ENCODE data around the gene PHACTR1. TPM values are rescaled to one million over a fixed set of nuclear protein-coding genes. Genes with fewer than 3 reads are reported as not detected.
"Not testable (repeated sequence)": the region's sequence is repeated elsewhere in the genome, so short reads cannot be mapped to it uniquely, and the experiment has no call there.

PHACTR1 gene
- total and polyA plus RNA-seq, 8 donors = 0.46 to 17.4 (median 6.4) TPM; not detected in 1

- WGBS, 5 donors = 89 to 97% (median 91%) methylated on average over 8 of the region's 8 CpGs
- intact Hi-C loops (cut with DNase I; ENCODE audit: low total_unique reads) = no loop called here
Observed at GRCh38 chr6:13156381-13156780, 439.8 kb downstream of the PHACTR1 start.

GRCh38 chr6:13157293-13157692, 440.7 kb downstream of the PHACTR1 start:
- WGBS, 5 donors = 93 to 96% (median 95%) methylated on average over 4 of the region's 4 CpGs

More at GRCh38 chr6:13156381-13156780, 439.8 kb downstream of the PHACTR1 start:
- Histone ChIP-seq H3K36me3 (no peaks in the 10 kb centered on the region), H3K27ac (no peak overlapping the region), H3K9me3 (no peaks in the 10 kb centered on the region), H3K4me3 (no peak overlapping the region), H3K4me1 (no peaks in the 10 kb centered on the region), H3K27me3 (no peaks in the 10 kb centered on the region)
- TF ChIP-seq POLR2AphosphoS5 (IDR thresholded peaks at IDR 0.05) (no peak), CTCF (IDR thresholded peaks at IDR 0.05) (no peak), EP300 (IDR thresholded peaks at IDR 0.05) (no peak), POLR2A (IDR thresholded peaks at IDR 0.05) (no peak)
- DNase-seq = no peak

GRCh38 chr6:13159300-13159699, 442.7 kb downstream of the PHACTR1 start:
- H3K36me3 ChIP-seq = no peaks in the 10 kb centered on the region
- H3K27me3 ChIP-seq = no peaks in the 10 kb centered on the region
- H3K4me1 ChIP-seq = no peaks in the 10 kb centered on the region
- intact Hi-C loops (cut with DNase I; ENCODE audit: low total_unique reads) = no loop called here
- 72 to 92% (median 79%) methylated on average over 2 to 3 of the region's 3 CpGs for WGBS, 5 donors
- TF ChIP-seq CTCF (IDR thresholded peaks at IDR 0.05) (no peak), POLR2AphosphoS5 (IDR thresholded peaks at IDR 0.05) (no peak), EP300 (IDR thresholded peaks at IDR 0.05) (no peak)
- DNase-seq = no peak
- no peak overlapping the region for H3K4me3 ChIP-seq
- H3K9me3 ChIP-seq = no peaks in the 10 kb centered on the region
- H3K27ac ChIP-seq = no peak overlapping the region

More at GRCh38 chr6:13157293-13157692, 440.7 kb downstream of the PHACTR1 start:
- Histone ChIP-seq H3K27me3 (no peaks in the 10 kb centered on the region), H3K27ac (no peak overlapping the region), H3K9me3 (no peaks in the 10 kb centered on the region), H3K4me3 (no peak overlapping the region), H3K4me1 (no peaks in the 10 kb centered on the region), H3K36me3 (no peaks in the 10 kb centered on the region)
- DNase-seq = no peak
- no peak for TF ChIP-seq EP300 (IDR thresholded peaks at IDR 0.05)
- no peak for TF ChIP-seq POLR2AphosphoS5 (IDR thresholded peaks at IDR 0.05)
- no peak for TF ChIP-seq CTCF (IDR thresholded peaks at IDR 0.05)
- no peak for TF ChIP-seq POLR2A (IDR thresholded peaks at IDR 0.05)
- intact Hi-C loops (cut with DNase I; ENCODE audit: low total_unique reads) = no loop called here

GRCh38 chr6:13159822-13160221, 443.3 kb downstream of the PHACTR1 start:
- H3K27ac ChIP-seq; intact Hi-C loops (cut with DNase I; ENCODE audit: low total_unique reads); DNase-seq; H3K4me3 ChIP-seq; H3K27me3 ChIP-seq; H3K9me3 ChIP-seq; H3K36me3 ChIP-seq; H3K4me1 ChIP-seq: not testable (repeated sequence)
- WGBS, 5 donors = 95 to 97% (median 96%) methylated on average over 5 of the region's 5 CpGs

- TF ChIP-seq POLR2A (IDR thresholded peaks at IDR 0.05) (no peak), CTCF (IDR thresholded peaks at IDR 0.05) (no peak), POLR2AphosphoS5 (IDR thresholded peaks at IDR 0.05) (no peak), EP300 (IDR thresholded peaks at IDR 0.05) (no peak)
- H3K4me1 ChIP-seq = peaks cover 0 to 15% (median 5%) of the 10 kb centered on the region in 4 donors
- no peaks in the 10 kb centered on the region for H3K27me3 ChIP-seq
- H3K9me3 ChIP-seq = no peaks in the 10 kb centered on the region
- H3K4me3 ChIP-seq = no peak overlapping the region
- H3K36me3 ChIP-seq = no peaks in the 10 kb centered on the region
- no peak overlapping the region for H3K27ac ChIP-seq
- DNase-seq = no peak
- intact Hi-C loops (cut with DNase I; ENCODE audit: low total_unique reads) = no loop called here
- 85 to 90% (median 87%) methylated on average over 2 of the region's 2 CpGs for WGBS, 5 donors
Observed at GRCh38 chr6:13163161-13163944, 446.8 kb downstream of the PHACTR1 start.

All from stomach (tissue), 9 donors.